Stimulated activated CD8-positive, alpha-beta memory T cell treated with anti-CD3 and anti-CD28 coated beads, Interleukin-15, amount 100 ng/mL, for 4 hours (primary cell): ENCODE results near the gene RPL41.
"Not testable (repeated sequence)": the region's sequence is repeated elsewhere in the genome, so short reads cannot be mapped to it uniquely, and the experiment has no call there.

ENCODE experiments used
- DNase-seq, 2 donors: peaks; one replicate each; pipeline ENCODE4 v3.0.0-alpha.2; 2020; ENCODE audit warnings: low read depth in 2 of 2

RPL41 gene

DNA sequence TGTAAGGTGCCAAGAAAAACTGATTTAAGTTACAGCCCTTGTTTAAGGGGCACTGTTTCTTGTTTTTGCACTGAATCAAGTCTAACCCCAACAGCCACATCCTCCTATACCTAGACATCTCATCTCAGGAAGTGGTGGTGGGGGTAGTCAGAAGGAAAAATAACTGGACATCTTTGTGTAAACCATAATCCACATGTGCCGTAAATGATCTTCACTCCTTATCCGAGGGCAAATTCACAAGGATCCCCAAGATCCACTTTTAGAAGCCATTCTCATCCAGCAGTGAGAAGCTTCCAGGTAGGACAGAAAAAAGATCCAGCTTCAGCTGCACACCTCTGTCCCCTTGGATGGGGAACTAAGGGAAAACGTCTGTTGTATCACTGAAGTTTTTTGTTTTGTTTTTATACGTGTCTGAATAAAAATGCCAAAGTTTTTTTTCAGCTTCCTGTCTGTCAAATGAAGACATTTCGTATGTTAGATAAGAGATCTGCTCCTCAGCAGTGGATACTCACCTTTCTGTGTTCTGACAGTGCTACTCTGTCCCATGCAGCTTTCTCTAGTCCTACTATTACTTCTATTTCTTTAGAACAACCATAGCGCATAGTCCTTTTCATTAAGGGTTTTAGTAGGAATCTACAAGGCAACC is 13.2 kb upstream of the RPL41 start:
- no peak for DNase-seq

DNA sequence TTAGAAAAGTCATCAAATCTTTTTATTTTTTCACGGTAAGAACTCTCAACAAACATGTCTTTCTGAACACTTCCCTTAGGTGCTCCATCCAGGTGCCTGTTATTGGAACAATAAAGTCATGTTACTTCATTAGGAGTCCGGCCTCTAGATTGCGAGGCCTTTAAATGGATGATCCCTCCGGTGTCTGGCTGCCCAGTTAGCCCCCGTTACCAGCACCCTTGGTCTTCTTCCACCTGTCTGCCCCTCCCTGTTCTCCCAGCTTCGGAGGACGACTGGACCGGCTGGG is 12.7 kb upstream of the RPL41 start:
- DNase-seq = no peak

DNA sequence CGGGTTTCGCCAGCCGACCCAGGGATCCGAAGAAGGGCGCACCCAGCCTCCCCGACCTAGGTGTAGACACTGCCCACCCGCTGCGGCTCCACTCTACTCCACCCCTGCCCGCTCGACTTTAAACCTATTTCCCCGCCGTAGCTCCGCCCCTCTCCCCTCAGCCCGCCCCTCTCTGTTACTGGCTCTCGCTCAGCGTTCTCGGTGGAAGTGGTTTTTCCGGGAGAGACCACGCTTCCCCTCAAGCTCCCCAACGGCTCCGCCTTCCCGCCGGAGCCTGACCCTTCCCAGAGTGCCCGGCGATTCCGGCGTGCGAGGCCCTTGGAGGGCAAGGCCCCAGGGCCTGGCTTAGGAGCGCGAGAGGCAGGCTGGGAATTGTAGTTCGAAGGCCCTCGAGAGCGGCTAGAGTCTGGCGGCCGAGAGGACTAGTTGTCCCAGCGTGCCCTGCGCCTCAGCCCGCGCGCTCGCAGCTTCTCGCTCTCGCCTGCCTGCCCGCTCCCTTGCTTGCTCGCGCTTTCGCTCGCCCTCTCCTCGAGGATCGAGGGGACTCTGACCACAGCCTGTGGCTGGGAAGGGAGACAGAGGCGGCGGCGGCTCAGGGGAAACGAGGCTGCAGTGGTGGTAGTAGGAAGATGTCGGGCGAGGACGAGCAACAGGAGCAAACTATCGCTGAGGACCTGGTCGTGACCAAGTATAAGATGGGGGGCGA is 12.2 kb upstream of the RPL41 start, which contains the start of gene PA2G4:
TSS of gene PA2G4 (plus strand) at position 451 of the 706 bp plus-strand sequence. CDS start at position 630, 179 bp downstream.
- DNase-seq = peak; percentile 93 to 97

DNA sequence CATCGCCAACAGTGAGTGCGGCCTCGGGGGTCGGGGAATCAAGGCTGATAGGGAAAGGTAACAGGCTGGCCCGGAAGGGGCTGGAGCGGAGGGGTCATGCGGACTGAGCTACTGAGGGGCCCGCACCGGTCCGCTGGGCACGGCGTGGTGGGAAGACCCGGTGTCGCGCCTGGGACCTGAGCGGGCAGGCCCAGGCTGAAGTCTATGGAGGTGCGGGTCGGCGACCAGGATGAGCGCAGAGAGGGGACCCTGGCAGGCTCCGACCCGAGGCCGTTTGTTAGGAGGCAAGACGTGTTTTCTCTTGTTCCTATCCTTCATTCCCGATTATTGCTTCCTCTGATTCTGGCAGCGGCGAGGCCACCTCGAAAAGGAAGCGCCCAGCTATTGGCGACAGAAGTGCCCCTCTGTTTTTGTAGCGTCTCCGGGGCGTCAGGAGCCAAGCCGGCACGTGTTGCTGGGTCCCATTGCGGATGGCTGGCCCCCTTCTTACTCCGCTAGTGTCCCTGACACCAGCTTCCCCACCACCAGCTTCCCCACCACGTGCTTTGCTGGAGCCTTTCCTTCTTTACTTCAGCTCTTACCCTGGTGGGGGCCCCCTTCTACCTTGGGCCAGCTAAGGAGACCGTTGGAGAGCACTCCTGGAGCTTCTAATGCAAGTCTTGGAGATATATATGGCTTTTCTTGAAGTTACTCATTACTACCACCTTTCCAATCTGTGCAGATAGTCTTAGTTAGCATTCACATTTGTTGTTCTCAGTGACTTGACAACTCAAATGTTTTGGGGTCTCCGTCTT is 11.4 kb upstream of the RPL41 start:
- DNase-seq = no peak

DNA sequence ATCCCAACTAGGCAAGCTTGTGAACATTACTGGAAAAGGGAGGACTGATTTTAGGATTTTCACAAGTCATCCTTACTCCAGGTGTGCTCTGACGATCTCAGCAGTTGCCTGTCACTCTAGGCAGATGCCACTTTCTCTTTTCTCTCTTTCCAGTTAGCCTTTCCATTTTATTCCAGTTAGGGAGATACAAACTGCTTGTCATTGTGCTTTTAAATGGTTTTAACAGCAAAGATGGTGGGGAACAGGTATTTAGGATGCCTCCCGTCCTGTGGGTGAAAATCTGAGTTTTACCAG is 10.9 kb upstream of the RPL41 start:
- DNase-seq = no peak

DNA sequence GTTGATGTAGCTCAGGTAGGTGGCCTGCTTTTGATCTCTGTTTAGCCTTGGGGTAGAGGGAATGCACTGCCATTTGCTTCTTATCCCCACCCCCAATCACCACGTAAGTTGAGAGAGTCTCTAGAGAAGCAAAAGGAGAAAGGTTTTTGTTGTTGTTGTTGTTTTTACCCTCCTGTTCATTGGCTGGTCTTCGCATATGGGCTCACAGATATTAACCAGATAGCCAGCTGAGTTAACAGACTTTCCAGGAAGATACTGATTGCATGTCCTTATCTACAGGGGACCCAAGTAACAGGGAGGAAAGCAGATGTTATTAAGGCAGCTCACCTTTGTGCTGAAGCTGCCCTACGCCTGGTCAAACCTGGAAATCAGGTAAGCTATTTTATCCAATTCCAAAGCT is 9.2 kb upstream of the RPL41 start:
- no peak for DNase-seq

DNA sequence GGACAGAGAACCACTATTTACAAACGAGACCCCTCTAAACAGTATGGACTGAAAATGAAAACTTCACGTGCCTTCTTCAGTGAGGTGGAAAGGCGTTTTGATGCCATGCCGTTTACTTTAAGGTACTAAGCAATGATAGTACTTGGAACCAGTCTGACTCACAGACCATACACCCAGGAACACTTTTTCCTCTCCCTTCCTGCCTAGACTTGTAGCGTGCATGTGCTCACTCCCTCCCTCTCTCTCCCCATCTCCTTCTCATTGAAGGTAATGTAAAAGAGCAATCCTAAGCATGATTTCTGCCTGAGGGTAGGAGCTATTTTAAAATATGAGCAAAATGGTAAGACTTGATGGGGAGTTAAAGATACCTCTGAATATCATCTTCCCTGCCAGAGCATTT is 5.9 kb upstream of the RPL41 start:
- DNase-seq = no peak

DNA sequence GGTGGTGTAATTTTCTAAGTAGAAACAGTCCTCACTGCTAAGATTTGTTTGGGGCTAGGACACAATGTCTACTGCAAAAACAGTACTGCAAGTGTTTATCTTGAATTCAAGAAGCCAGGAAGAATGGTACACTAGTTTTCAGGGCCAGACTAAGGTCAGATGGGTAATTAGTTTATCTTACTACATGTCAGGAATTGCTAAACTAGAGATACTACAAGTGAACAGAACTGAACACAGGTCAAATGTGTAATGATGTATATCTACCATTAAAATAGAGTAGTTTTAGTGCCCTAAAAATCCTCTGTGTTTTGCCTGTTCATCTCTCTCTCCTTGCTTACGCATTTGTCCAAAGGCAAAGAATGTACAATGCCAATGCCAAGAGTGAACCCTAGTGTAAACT is 2.3 kb upstream of the RPL41 start:
- DNase-seq = no peak

DNA sequence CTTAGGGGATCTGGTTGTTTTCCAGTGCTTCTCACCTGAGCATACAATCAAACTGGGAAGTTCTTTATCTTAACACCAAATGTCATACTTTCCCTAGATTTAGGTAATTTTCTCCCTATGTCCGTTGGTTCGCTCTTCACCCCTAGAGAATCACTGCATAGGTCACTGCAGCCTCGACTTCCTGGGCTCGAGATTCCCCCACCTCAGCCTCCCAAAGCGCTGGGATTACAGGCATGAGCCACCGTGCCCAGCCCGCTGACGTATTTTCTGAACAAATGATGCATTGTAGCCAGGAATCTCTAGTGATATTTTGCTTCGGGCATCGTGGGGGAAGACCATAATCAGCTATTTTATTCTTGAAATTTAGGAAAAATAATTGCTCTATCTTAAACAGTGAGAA is 1.1 kb upstream of the RPL41 start:
- DNase-seq = no peak

DNA sequence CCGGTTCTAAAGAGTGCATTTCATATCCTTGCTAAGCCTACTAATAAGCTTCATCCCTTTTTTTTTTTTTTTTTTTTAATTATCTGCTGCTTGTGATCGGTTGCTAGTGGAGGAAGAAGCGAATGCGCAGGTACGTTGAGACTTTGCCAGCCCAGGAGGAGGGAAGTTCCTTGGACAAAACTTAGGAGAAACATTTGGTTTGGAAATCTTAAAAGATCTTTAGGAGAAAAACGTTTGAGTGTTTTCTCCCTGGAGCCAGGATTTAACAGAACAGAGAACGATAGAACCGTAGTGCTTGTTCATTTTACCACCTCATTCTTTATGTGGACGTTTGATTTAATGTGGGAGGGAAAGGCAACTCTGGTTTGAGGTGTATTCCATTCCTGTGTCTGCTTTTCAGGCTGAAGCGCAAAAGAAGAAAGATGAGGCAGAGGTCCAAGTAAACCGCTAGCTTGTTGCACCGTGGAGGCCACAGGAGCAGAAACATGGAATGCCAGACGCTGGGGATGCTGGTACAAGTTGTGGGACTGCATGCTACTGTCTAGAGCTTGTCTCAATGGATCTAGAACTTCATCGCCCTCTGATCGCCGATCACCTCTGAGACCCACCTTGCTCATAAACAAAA is 761 bp downstream of the RPL41 start:
- not testable (repeated sequence) for DNase-seq

DNA sequence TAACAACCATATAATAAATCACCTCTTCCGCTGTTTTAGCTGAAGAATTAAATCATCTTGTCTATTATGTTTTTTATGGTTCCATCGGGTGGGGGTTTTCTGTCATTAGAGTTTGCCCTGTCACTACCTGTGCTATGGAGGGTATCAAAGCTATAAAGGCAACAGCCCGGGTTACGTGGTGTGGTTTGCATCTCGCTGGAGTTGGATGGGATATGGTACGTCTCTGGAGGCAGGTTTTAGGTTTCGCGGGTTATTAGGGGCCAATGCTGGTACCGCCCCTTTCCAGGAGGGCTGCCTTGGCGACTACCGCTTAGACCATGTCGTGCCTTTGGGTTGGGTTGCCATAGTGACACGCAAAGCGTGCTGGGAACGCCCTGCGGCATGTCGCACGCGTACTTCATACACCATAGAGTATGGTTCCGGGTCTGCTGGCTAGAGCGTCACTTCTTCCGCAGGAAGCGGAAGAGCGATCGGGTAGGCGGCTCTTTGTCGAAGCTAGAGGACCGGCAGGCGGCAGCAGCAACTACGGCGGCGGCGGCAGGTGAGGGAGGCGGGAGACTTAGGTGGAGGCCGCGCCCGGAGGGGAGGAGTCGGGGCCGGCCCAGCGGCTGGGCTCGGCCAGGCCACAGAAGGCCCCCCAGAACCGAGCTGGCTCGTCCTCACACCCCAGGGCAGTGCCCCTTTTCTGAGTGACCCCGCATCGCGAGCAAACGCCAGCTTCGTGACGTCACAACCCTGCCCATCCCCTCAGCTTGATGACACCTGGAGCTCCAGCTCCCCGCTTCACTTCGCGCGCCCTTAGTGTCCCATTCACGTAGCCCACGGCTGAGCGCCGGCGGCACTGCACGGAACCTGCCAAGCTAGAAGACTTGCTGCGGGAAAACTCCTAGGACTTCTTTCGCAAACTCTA is 1.6 kb downstream of the RPL41 start, which contains the start of gene ZC3H10:
TSS of gene ZC3H10 (plus strand) at position 489 of the 910 bp plus-strand sequence. CDS start 2,297 bp downstream, outside the sequence.
- peak; percentile 94 to 96 for DNase-seq

DNA sequence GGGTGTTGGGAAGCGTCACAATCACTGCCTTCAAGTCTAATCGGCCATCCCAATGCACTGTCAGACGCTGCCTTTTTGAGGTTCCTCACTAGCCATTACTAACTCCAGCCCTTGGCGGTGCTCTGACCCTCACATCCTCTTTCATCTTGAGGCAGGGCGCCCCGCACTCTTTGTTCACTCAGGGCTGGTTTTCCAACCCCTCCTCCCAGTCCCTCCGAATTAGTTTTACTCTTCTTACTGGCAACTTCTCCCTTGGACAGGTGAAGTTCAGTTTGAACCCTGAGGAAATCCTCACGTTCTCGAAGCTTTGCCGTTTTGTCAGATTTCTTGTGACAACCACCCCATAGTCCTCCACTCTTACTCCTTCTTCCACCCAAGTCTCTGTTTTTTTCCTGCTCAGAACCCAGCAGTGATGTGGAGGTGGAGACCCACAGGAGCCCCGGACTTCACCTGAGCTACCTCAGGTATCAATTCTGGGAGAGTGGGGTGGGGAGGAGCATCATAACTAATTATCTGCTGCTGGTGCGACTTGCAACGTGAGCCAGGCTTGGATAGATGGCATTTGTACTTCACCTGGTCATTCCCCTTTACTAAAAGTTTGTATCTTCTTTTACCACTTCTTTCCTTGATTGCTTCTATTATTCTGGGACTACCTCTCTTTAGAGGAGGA is 2.4 kb downstream of the RPL41 start:
- no peak for DNase-seq

DNA sequence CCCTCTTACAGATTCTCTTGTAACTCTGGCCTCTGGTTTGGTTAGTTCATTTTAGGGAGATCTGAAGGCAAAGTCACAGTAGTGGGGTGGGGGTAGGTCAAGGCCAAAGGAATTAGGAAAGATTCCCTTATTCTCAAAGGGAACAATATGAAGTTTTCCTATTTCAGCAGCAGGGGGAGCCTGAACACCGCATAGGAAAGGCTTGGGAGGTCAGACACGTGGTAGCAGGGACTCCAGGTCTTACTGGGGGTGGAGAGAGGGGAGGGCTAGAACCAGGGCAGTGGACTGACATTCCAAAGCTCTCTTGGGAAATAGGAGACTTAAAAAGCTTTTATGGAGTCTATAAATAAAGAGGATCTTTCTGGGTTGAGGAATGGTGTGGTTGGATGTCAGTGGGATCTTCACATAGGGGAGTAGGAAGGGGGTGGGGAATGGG is 2.9 kb downstream of the RPL41 start:
- DNase-seq = peak in 1 of 2 donors; percentile 12

DNA sequence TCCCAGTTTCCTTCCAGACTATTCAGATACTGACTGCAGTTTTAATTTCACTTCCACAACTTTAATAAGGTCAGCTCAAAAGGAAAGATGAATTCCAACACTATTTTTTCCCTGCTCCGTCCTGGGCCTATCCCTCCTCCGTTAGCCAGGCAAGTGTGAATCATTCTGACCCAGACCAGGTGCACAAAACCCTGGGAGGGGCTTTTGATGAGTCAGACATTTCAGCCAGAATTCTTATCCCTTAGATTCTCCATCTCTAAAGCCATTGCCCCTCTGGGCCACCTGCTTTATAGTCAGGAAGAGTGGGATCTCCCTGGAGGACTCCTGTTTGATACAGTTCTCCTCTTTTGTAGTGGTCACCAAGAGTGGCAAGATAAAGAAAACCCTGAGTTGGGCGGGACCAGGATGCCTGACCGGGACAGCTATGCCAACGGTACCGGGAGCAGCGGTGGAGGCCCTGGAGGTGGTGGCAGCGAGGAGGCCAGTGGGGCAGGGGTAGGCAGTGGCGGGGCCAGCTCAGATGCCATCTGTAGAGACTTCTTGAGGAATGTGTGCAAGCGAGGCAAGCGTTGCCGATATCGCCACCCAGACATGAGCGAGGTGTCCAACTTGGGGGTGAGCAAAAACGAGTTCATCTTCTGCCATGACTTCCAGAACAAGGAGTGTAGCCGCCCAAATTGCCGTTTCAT is 3.9 kb downstream of the RPL41 start:
- DNase-seq = no peak

DNA sequence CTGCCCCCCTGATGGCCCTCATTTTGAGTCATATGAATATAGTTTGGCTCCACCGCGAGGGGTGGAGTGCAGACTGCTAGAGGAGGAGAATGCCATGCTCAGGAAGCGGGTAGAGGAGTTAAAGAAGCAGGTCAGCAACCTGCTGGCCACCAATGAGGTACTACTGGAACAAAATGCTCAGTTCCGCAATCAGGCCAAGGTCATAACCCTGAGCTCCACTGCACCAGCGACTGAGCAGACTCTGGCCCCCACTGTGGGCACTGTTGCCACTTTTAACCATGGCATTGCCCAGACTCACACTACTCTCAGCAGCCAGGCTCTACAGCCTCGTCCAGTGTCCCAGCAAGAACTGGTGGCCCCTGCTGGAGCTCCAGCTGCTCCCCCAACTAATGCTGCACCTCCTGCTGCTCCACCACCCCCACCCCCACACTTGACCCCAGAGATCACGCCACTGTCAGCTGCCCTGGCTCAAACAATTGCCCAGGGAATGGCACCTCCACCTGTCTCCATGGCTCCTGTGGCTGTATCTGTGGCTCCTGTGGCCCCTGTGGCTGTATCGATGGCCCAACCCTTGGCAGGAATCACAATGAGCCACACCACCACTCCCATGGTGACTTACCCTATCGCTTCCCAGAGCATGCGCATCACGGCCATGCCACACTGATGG is 4.9 kb downstream of the RPL41 start:
- no peak for DNase-seq

DNA sequence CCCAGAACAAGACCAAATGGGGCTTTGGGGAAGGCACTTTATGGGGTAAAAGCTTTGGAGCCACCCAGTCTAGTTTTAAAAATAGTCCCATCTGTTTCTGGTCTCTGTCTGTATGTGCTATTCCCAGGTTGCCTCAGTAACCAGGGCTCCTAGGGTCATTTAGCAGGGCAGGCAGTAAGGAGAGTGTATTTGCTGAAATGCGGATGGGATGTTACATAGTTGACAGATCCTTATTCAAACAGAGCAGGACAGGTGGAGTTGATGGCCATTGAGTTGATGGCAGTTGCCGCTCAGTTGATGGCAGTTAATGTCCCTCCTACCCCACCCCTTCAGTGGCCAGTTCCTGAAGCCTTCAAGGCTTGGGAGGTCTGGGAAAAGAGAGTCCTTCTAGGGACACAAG is 6.2 kb downstream of the RPL41 start:
- no peak for DNase-seq

DNA sequence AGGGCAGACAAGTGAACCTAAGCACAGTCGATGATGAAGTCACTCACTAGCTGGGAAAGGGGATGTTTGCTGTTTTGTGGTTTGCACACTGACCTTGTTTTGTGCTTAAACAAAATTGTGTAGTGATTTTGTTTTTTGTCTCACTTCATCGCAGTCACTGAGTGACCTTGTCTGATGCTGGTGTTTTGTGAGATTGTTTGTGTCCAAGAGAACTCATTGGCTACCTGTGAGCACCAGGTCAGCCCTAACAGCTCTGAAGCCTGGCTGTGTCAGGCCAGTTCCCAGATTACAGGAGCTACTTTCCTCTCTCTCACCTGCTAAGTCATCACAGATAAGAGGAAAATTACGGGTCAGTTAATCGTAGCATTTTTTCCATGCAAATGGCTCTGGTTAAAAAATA is 7.7 kb downstream of the RPL41 start:
- no peak for DNase-seq

DNA sequence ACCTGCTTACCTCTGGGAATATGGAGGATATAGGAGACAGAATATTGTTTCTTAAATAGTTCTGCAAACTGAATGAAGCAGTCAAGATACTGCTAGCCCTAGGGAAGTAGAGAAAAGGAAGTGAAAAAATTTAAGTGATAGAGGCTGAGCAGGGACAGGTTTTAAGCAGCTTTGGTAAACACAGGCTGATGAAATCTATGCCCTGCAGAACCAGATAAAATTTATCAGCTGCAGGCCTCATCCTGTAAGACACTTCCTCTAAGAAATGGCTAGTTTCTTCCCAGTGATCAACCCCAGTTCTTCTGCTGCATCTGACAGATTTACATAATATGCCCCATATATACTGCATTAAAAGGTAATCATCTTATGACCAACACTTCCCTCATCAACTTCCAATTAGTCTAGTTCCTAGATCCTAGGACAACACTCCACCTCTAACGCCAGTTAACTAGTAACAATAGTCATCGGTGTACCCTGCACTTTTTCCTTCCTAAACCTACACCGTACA is 10.4 kb downstream of the RPL41 start:
- DNase-seq = no peak

DNA sequence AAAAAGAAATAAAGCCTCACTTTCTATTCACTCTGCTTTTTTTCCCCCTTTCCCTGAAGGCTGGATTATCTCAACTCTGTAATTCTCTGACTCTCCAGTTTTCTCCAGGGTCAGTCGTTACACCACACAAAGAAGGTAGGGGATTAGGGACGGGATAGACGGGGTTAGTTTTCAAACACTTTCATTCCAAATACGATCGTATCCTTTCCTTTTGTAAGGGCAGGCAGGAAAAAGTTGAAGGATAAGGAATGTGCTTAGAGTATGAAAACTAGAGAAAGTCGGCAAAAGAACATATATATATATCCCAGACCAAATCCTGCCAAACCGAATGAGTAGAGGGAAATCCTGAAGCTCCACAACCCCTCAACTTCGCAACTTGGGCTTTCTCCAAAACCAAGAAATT is 11.1 kb downstream of the RPL41 start:
- no peak for DNase-seq
